Measurements from ENCODE around the gene SLC17A1. TPM values are rescaled to one million over a fixed set of nuclear protein-coding genes. Genes with fewer than 3 reads are reported as not detected.
"Not testable (repeated sequence)": the region's sequence is repeated elsewhere in the genome, so short reads cannot be mapped to it uniquely, and the experiment has no call there.

SLC17A1 gene
- total RNA-seq, 2 experiments from 2014 or later: not detected

- POLR2A ChIA-PET; CTCF ChIA-PET; H3K9me3 Mint-ChIP-seq; H3K36me3 Mint-ChIP-seq (ENCODE audit: low read depth); H3K4me3 Mint-ChIP-seq; H3K27me3 Mint-ChIP-seq; H3K27ac Mint-ChIP-seq; H3K4me1 Mint-ChIP-seq; DNase-seq: not testable (repeated sequence)
Measured at GRCh38 chr6:25748601-25749517, 83.0 kb downstream of the SLC17A1 start.

- ChIA-PET POLR2A (no interaction called here), CTCF (no interaction called here)
- no peaks in the 10 kb centered on the region for H3K27me3 Mint-ChIP-seq
- no peaks in the 10 kb centered on the region for H3K36me3 Mint-ChIP-seq (ENCODE audit: low read depth)
- H3K9me3 Mint-ChIP-seq: no peaks in the 10 kb centered on the region
- H3K4me3 Mint-ChIP-seq: no peak overlapping the region
- H3K4me1 Mint-ChIP-seq: no peaks in the 10 kb centered on the region
- no peak overlapping the region for H3K27ac Mint-ChIP-seq
- DNase-seq: no peak
Measured at GRCh38 chr6:25748049-25748448, 83.8 kb downstream of the SLC17A1 start.

- POLR2A ChIA-PET: no interaction called here
- Mint-ChIP-seq H3K4me3 (no peak overlapping the region), H3K9me3 (no peaks in the 10 kb centered on the region), H3K27me3 (no peaks in the 10 kb centered on the region), H3K27ac (no peak overlapping the region), H3K4me1 (no peaks in the 10 kb centered on the region), H3K36me3 (ENCODE audit: low read depth) (no peaks in the 10 kb centered on the region)
- CTCF ChIA-PET: no interaction called here
- no peak for DNase-seq
Measured at GRCh38 chr6:25747477-25747876, 84.4 kb downstream of the SLC17A1 start.

DNA sequence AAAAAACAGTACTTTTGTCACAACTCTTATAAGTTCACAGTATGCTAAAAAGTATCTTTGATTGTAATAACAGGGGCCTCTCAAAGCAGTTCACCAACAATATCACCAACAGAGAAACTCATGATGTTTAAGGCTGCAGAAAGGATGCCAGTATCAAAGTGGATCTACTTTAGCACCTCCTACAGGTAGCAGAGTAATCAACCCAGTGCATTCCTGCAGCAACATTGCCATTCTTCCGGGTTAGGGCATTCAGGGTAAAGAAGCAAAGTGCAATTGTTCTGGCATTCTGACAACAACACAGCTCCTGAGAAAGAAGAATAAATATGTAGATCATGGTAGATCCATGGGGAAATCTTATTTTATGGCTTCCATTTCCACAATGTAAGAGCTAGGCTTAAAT lies 84.9 kb downstream of the SLC17A1 start:
- CTCF ChIA-PET: no interaction called here

GRCh38 chr6:25745836-25746235 lies 86.0 kb downstream of the SLC17A1 start:
- Mint-ChIP-seq H3K36me3 (ENCODE audit: low read depth) (no peaks in the 10 kb centered on the region), H3K4me3 (no peak overlapping the region), H3K4me1 (no peaks in the 10 kb centered on the region), H3K27ac (no peak overlapping the region), H3K9me3 (no peaks in the 10 kb centered on the region), H3K27me3 (no peaks in the 10 kb centered on the region)
- POLR2A ChIA-PET: no interaction called here
- CTCF ChIA-PET: interaction anchor here (1.3 kb wide), 1 partner anchor 28 kb away, joined by 3 read pairs; no protein-coding TSS in a partner anchor
- DNase-seq: no peak

More for the DNA sequence above, 84.9 kb downstream of the SLC17A1 start:
- no peak for DNase-seq
- H3K4me1 Mint-ChIP-seq: no peaks in the 10 kb centered on the region
- POLR2A ChIA-PET: no interaction called here
- H3K27me3 Mint-ChIP-seq: no peaks in the 10 kb centered on the region
- no peaks in the 10 kb centered on the region for H3K9me3 Mint-ChIP-seq
- H3K36me3 Mint-ChIP-seq (ENCODE audit: low read depth): no peaks in the 10 kb centered on the region
- H3K4me3 Mint-ChIP-seq: no peak overlapping the region
- no peak overlapping the region for H3K27ac Mint-ChIP-seq

DNA sequence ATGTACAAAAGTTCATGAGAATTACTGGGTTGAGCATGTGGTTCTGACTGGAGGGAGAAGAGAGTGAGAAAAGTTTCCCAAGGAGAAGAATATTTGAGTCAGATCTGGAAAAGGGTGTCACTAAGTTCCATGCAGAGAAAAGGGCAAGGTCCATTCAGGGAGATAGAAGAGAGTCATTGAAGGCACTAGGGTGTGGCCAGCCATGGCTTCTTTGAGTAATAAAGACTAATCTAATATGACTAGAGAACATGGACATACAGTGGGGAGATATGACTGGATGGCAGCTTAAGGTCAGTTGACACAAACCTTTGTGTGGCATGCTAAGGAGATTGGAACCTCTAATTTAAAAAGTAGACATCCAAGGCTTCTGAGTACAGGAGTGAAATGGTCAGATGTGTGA lies 88.0 kb downstream of the SLC17A1 start:
- DNase-seq: no peak
- Mint-ChIP-seq H3K4me1 (no peaks in the 10 kb centered on the region), H3K27ac (no peak overlapping the region), H3K9me3 (no peaks in the 10 kb centered on the region), H3K36me3 (ENCODE audit: low read depth) (no peaks in the 10 kb centered on the region), H3K27me3 (peaks cover 5% of the 10 kb centered on the region), H3K4me3 (no peak overlapping the region)
- ChIA-PET CTCF (no interaction called here), POLR2A (no interaction called here)

DNA sequence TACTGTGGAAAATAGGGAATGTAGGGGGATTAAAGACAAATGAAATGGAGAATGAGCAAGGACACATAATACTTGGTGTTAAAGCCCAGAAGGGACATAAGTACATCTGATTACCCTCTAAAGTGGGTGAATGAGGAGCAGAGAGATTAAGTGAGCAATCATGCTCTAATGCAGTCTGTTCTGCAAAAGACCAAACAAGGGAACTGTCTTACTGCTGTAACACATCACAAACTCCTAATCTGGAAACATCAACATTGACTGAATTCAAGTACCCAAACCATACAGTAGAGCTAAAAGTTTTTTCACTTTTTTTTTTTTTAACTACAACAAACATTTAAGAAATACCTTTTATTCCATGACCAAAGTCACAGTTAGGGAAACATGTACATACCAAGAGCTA lies 96.6 kb downstream of the SLC17A1 start:
- no peak for DNase-seq
- Mint-ChIP-seq H3K4me3 (no peak overlapping the region), H3K36me3 (ENCODE audit: low read depth) (peaks cover 2% of the 10 kb centered on the region), H3K27ac (no peak overlapping the region), H3K27me3 (peaks cover 45% of the 10 kb centered on the region), H3K9me3 (peaks cover 13% of the 10 kb centered on the region), H3K4me1 (no peaks in the 10 kb centered on the region)
- POLR2A ChIA-PET: no interaction called here
- CTCF ChIA-PET: no interaction called here

Other genes with a start within 250 kb of the SLC17A1 start
- gene SCGN, start 179.8 kb downstream of the SLC17A1 start, total RNA-seq: not detected
- not detected for gene SLC17A4, start 77.3 kb downstream of the SLC17A1 start, total RNA-seq
- gene SLC17A3, start 42.2 kb upstream of the SLC17A1 start, total RNA-seq: under 1 TPM; 0.15 to 0.96 TPM
- gene SLC17A2, start 98.6 kb upstream of the SLC17A1 start, total RNA-seq: not detected
- 10 to 100 TPM; 32.6 to 33.5 TPM for gene TRIM38, start 130.8 kb upstream of the SLC17A1 start, total RNA-seq

All from activated CD4-positive, alpha-beta memory T cell treated with anti-CD3 and anti-CD28 coated beads, Interleukin-2, amount 10 ng/mL, durations not matched to agents 7 days and 5 days (primary cell).